ENCODE measurements around the gene ARIH2. TPM values are rescaled to one million over a fixed set of nuclear protein-coding genes. Genes with fewer than 3 reads are reported as not detected.

ARIH2 gene
- total and polyA plus RNA-seq, 2 of the 8 experiments (the other 6 are each of a cell fraction or from before 2014, with no cell fraction given), result 72.9 to 136 TPM

DNA sequence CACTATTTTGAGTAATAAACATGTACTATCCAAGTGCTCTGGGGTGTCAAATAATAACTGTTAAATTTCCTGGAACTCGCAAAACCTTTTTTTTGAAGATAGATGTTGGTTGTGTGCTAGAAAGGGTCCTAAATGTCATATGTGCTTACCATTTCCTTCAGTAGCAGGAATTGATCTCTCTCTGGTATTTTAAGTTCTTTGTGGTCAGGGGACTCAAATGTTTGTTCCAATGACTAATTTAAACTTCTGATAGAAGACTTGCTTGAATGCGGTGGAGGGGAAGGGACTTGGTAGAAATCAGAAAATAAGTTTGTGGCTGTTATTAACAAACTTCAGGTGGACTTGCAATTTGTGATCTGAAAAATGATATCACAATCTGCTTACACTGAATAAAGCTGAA is 26.8 kb downstream of the ARIH2 start:
- H4K8ac ChIP-seq (ENCODE audit: extremely low read depth, insufficient read depth, low read length), result no peak overlapping the region
- H3K4me1 ChIP-seq (replicated peaks in 1 of 4; ENCODE audit: control insufficient read depth in 3 of 4, insufficient read depth in 4 of 4, low read length in 3 of 4), result peaks cover 0 to 7% (median 0%) of the 10 kb centered on the region in 4 experiments; a peak in 2 of 7 replicates
- H2BK120ac ChIP-seq (replicated peaks; ENCODE audit: low read depth, low read length), result no peak overlapping the region
- H3K18ac ChIP-seq (ENCODE audit: extremely low read depth, low read length), result no peak overlapping the region
- 96% methylated on average over 2 of the region's 2 CpGs; no CpG with 5 or more reads in 1 of the 2 experiments for WGBS, 2 experiments (ENCODE audit: extremely low coverage in 1 of 2, insufficient coverage in 1 of 2, insufficient read length in 1 of 2, insufficient replicate concordance in 2 of 2, low coverage in 1 of 2, low lambda C conversion rate in 2 of 2, missing lambda C conversion rate in 1 of 2)
- no peak overlapping the region for H3K56ac ChIP-seq (replicated peaks; ENCODE audit: insufficient read length, low read depth, low read length)
- no peak overlapping the region for H2AFZ ChIP-seq (ENCODE audit: low read length)
- H3K23me2 ChIP-seq (ENCODE audit: low read depth, low read length), result no peaks in the 10 kb centered on the region
- no peak overlapping the region for H3K9ac ChIP-seq (replicated peaks in 1 of 4; ENCODE audit: extremely low read depth in 1 of 4, low read depth in 3 of 4, low read length in 3 of 4)
- no peak overlapping the region for H3K14ac ChIP-seq (ENCODE audit: insufficient read length)
- no peak overlapping the region for H3K4me3 ChIP-seq (ENCODE audit: extremely low read depth in 1 of 4, insufficient read depth in 2 of 4, low read depth in 3 of 4, low read length in 4 of 4)
- ChIA-PET CTCF (ENCODE audit: partially characterized antibody) (no interaction called here), POLR2A (ENCODE audit: partially characterized antibody) (interaction anchor here (1.1 kb wide), 1 partner anchor 27 kb away, joined by 3 read pairs; the partner anchor contains the start of gene ARIH2)
- H3K4me2 ChIP-seq (ENCODE audit: insufficient read depth in 1 of 2, low read depth in 2 of 2, low read length in 2 of 2), result no peak overlapping the region
- peaks cover 5% of the 10 kb centered on the region; the same call in 1 of the 2 replicates for H3K79me1 ChIP-seq (ENCODE audit: low read depth, low read length)
- no peak overlapping the region for H3K4ac ChIP-seq (replicated peaks; ENCODE audit: insufficient read length, low read depth, low read length)
- H4K91ac ChIP-seq (replicated peaks; ENCODE audit: insufficient read length, low read length), result no peak overlapping the region
- no peaks in the 10 kb centered on the region for H3K9me3 ChIP-seq (ENCODE audit: insufficient read depth in 2 of 2, low read depth in 1 of 2, low read length in 1 of 2)
- no peak overlapping the region for H2BK15ac ChIP-seq (ENCODE audit: low read length)
- DNase-seq (ENCODE audit: low read depth in 1 of 2, low spot score in 2 of 2) (no peak), FAIRE-seq (no peak)
- no peak overlapping the region for H4K5ac ChIP-seq (ENCODE audit: insufficient read length, low read depth, low read length)
- peaks cover 0 to 3% (median 0%) of the 10 kb centered on the region in 4 experiments; a peak in 4 of 8 replicates for H3K36me3 ChIP-seq (ENCODE audit: control insufficient read depth in 2 of 4, insufficient read depth in 4 of 4, low read length in 3 of 4)
- no peak overlapping the region for H3K23ac ChIP-seq (ENCODE audit: insufficient read length)
- peaks cover 0 to 53% of the 10 kb centered on the region in 2 experiments; a peak in 2 of 4 replicates for H3K79me2 ChIP-seq (ENCODE audit: control insufficient read depth in 1 of 2, insufficient read depth in 2 of 2, low read length in 2 of 2)
- H4K20me1 ChIP-seq (replicated peaks in 1 of 2; ENCODE audit: control insufficient read depth in 1 of 2, insufficient read depth in 2 of 2, low read length in 2 of 2), result peaks cover 2% of the 10 kb centered on the region in 2 experiments
- H3K27me3 ChIP-seq (replicated peaks in 1 of 4; ENCODE audit: control insufficient read depth in 3 of 4, extremely low read depth in 1 of 4, insufficient read depth in 3 of 4, low read length in 3 of 4), result no peaks in the 10 kb centered on the region
- no peak overlapping the region for H2BK12ac ChIP-seq (ENCODE audit: low read depth, low read length)
- no peak overlapping the region for H2BK20ac ChIP-seq (ENCODE audit: low read length)
- no peak overlapping the region for H2BK5ac ChIP-seq (ENCODE audit: low read depth, low read length)
- no peak overlapping the region for H2AK5ac ChIP-seq (ENCODE audit: low read depth, low read length)
- no peak overlapping the region for H3K27ac ChIP-seq (ENCODE audit: low read depth, low read length)
- TF ChIP-seq SP4 (IDR thresholded peaks at IDR 0.05; ENCODE audit: low read length) (no peak), TEAD4 (IDR thresholded peaks at IDR 0.05; ENCODE audit: low read depth, low read length) (no peak), TCF12 (IDR thresholded peaks at IDR 0.05; ENCODE audit: low read depth, low read length) (no peak), ASH2L (IDR thresholded peaks at IDR 0.05; ENCODE audit: low read length) (no peak), JUND (IDR thresholded peaks at IDR 0.05; ENCODE audit: low read length) (no peak), CTBP2 (IDR thresholded peaks at IDR 0.05; ENCODE audit: borderline replicate concordance, insufficient read depth, insufficient read length, low read length) (no peak), TAF1 (IDR thresholded peaks at IDR 0.05; ENCODE audit: low read depth, low read length) (no peak), JUN (IDR thresholded peaks at IDR 0.05; ENCODE audit: low read depth, low read length) (no peak), EZH2 (IDR thresholded peaks at IDR 0.05; ENCODE audit: low read depth, low read length, severe bottlenecking) (no peak)

All from H1 (cell line).